HepG2 (cell line): Measurements from ENCODE around the gene CEP63.

Experiments used
- JUND ChIP-seq: sonication (generic); formaldehyde crosslinking; IDR thresholded peaks from 2 replicates; pipeline ENCODE4 v1.8.0; 2022; ENCODE audit warnings: mild to moderate bottlenecking, missing genetic modification reagents
- ZNF660 ChIP-seq: sonication (generic); formaldehyde crosslinking; IDR thresholded peaks from 2 replicates; pipeline ENCODE4 v1.5.1; 2020; ENCODE audit warnings: mild to moderate bottlenecking, low read depth, missing genetic modification reagents, borderline replicate concordance
- TF ChIP-seq, protein P1 (sequence below): sonication (generic); formaldehyde crosslinking; IDR thresholded peaks from 2 replicates; pipeline ENCODE4 v1.4.0; 2020; ENCODE audit warnings: missing genetic modification reagents
- TF ChIP-seq, protein P2 (sequence below): sonication (generic); formaldehyde crosslinking; IDR thresholded peaks from 2 replicates; pipeline ENCODE4 v1.8.0; 2022; ENCODE audit warnings: low read depth, missing genetic modification reagents

DNA sequence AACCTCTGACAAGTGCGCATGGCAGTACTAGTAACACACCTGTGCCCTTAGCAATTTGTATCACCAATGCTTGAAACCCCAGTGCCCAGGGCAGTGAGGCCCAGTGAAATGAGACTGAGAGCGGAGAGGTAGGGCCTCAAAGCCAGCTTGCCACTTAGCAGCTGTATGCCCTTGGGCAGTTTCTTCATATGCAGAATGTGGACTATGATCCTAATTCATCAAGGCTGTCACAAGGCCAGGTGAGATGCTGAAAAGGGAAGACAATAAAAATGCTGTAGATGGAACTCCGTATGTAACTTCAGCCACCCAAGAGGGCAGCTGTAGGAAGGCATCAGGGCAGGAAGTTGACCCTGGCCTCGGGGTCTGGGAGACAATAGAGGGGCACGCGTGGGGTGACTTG lies 90.6 kb downstream of the CEP63 start:
- TF ChIP-seq, protein P1, sequence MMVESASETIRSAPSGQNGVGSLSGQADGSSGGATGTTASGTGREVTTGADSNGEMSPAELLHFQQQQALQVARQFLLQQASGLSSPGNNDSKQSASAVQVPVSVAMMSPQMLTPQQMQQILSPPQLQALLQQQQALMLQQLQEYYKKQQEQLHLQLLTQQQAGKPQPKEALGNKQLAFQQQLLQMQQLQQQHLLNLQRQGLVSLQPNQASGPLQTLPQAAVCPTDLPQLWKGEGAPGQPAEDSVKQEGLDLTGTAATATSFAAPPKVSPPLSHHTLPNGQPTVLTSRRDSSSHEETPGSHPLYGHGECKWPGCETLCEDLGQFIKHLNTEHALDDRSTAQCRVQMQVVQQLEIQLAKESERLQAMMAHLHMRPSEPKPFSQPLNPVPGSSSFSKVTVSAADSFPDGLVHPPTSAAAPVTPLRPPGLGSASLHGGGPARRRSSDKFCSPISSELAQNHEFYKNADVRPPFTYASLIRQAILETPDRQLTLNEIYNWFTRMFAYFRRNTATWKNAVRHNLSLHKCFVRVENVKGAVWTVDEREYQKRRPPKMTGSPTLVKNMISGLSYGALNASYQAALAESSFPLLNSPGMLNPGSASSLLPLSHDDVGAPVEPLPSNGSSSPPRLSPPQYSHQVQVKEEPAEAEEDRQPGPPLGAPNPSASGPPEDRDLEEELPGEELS (CRISPR knock-in tag): no peak
- TF ChIP-seq, protein P2, sequence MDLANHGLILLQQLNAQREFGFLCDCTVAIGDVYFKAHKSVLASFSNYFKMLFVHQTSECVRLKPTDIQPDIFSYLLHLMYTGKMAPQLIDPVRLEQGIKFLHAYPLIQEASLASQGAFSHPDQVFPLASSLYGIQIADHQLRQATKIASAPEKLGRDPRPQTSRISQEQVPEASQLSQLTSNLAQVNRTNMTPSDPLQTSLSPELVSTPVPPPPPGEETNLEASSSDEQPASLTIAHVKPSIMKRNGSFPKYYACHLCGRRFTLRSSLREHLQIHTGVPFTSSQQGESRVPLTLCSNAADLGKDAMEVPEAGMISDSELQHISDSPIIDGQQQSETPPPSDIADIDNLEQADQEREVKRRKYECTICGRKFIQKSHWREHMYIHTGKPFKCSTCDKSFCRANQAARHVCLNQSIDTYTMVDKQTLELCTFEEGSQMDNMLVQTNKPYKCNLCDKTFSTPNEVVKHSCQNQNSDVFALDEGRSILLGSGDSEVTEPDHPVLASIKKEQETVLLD (CRISPR knock-in tag): no peak
- TF ChIP-seq ZNF660 (CRISPR knock-in tag) (no peak), JUND (CRISPR knock-in tag) (no peak)
